ENCODE data around the gene ICAM1.

- no peak for TF ChIP-seq YY1 (IDR thresholded peaks at IDR 0.05; ENCODE audit: insufficient read depth, insufficient read length)
- no peak for TF ChIP-seq ZNF274 (IDR thresholded peaks at IDR 0.05; ENCODE audit: low read depth, low read length)
- no peak for TF ChIP-seq SUZ12 (IDR thresholded peaks at IDR 0.05; ENCODE audit: extremely low read depth, insufficient read depth, insufficient read length)
Observed at GRCh38 chr19:10334588-10335351, 63.9 kb downstream of the ICAM1 start.
